T-helper 2 cell treated with Interferon-gamma antibody and Interleukin-4, amounts not matched to agents 5 μg/mL and 100 μg/mL, for 36 hours (primary cell): ENCODE measurements around the gene TERT.
"Not testable (repeated sequence)": the region's sequence is repeated elsewhere in the genome, so short reads cannot be mapped to it uniquely, and the experiment has no call there.

Source experiments
- DNase-seq: peaks from one replicate; pipeline ENCODE4 v3.0.0; 2021; ENCODE audit warnings: low spot score
- H3K27ac Mint-ChIP-seq: one replicate; pipeline ENCODE4 v1.8.0; 2021; ENCODE audit warnings: mild to moderate bottlenecking, mixed read lengths
- H3K27me3 Mint-ChIP-seq: one replicate; pipeline ENCODE4 v1.8.0; 2021; ENCODE audit warnings: low read depth, mixed read lengths
- H3K36me3 Mint-ChIP-seq: one replicate; pipeline ENCODE4 v1.8.0; 2021; ENCODE audit warnings: low read depth, mixed read lengths
- H3K4me1 Mint-ChIP-seq: one replicate; pipeline ENCODE4 v1.8.0; 2021; ENCODE audit warnings: low read depth, mixed read lengths
- H3K4me3 Mint-ChIP-seq: one replicate; pipeline ENCODE4 v1.8.0; 2022; ENCODE audit warnings: mild to moderate bottlenecking, moderate library complexity, mixed read lengths
- H3K9me3 Mint-ChIP-seq: one replicate; pipeline ENCODE4 v1.8.0; 2021; ENCODE audit warnings: mixed read lengths

The TERT gene

DNA sequence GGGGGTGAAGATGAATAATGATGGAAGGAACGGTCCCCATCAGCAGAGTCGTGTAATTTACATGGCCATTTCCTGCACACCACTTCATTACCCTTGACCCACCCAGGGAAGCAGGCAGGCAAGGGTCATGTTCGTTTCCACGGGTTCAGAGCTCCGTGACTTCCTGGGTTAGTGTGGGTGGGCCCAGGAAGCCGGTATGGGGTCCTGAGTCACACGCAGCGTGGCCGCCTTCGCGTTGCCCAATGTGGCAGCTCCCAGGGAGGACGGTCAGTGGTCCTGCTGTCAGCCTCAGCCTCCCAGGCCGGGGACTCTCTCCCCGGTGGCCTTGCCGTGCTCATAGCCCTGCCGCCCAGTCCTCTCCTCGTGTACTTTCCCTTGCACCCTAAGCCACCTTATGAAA is 5.1 kb upstream of the TERT start:
- peaks cover 25% of the 10 kb centered on the region for H3K27me3 Mint-ChIP-seq
- H3K36me3 Mint-ChIP-seq = no peaks in the 10 kb centered on the region
- DNase-seq = no peak
- H3K4me3 Mint-ChIP-seq = no peak overlapping the region
- no peak overlapping the region for H3K27ac Mint-ChIP-seq
- peaks cover 7% of the 10 kb centered on the region for H3K4me1 Mint-ChIP-seq
- H3K9me3 Mint-ChIP-seq = peaks cover 6% of the 10 kb centered on the region

DNA sequence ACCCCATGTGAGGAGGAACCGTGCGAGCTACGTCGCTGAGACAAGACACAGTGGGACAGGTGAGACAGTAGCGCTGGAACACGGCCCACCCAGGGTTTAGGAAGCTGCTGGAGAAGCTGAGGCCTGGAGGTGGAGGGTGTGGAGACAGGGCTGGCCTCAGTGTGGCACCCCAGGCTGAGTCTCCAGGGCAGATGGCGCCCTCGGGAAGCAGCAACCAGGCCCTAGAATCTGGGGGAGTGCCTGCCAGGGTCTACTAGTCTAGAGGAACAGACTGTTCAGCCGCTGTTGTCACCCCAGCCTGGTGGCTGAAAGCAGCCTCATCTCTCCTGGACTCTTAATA is 4.6 kb upstream of the TERT start:
- Mint-ChIP-seq H3K4me3 (no peak overlapping the region), H3K36me3 (no peaks in the 10 kb centered on the region), H3K27ac (no peak overlapping the region), H3K9me3 (peaks cover 6% of the 10 kb centered on the region), H3K27me3 (peaks cover 21% of the 10 kb centered on the region), H3K4me1 (peaks cover 7% of the 10 kb centered on the region)
- no peak for DNase-seq

DNA sequence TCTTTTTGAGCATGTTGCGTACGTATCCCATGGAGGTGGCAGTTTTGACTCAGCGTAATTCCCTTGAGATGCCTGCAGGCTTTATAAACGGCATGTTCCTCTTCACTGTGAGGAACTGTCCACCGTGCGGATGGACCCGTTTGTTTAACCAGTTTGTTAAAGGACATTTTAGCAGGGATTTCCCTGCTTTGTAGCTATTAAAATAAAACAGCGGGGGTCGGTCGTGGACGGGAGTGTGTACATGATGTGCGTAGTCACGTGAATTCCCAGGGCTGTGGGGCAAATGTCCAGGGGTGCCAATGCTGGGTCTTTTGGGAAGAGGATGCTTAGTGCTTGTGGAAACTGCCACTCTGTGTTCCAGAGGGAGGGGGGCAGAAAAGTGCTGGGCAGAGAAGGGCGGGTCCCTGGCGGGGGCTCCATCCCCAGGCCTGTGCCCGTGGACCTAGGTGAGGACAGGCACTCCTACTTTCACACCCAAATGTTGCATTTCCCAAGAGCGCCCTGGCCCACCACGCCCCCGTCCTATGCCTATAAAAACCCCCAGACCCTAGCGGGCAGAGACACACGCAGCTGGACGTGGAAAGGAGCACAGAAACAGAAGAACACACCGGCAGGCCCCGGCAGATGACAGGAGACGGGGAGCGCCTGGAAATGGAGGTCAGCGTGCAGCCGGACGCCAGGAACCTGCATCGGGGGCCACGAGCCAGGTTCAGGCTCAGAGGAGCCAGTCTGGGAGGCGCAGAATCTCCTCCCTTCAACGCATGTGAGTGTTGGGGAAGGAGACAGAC is 4.0 kb upstream of the TERT start:
- no peak for DNase-seq
- H3K27me3 Mint-ChIP-seq = peaks cover 17% of the 10 kb centered on the region
- no peaks in the 10 kb centered on the region for H3K36me3 Mint-ChIP-seq
- peaks cover 5% of the 10 kb centered on the region for H3K4me1 Mint-ChIP-seq
- peaks cover 6% of the 10 kb centered on the region for H3K9me3 Mint-ChIP-seq
- no peak overlapping the region for H3K4me3 Mint-ChIP-seq
- H3K27ac Mint-ChIP-seq = no peak overlapping the region

DNA sequence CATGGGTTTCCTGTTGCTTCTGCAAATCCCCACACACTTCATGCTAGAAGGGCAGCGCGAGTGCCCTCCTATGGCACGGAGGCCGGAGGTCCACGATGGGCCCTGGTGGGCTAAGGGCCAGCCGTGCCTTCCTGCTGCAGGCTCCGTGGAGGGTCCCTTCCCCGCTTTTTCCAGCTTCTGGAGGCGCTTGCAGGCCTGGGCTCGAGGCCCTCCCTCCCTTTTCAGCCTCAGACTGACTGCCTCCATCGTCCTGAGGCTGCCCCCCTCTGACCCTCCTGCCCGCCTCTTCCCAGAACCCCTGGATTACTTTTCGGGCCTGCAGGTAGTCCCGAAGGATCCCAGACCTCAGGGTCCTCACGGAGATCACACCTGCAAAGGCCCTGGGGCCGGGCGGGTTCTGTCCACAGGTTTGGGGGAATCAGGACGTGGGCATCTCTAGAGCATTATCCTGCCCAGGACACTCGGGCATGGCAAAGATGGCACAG is 3.2 kb upstream of the TERT start:
- peaks cover 5% of the 10 kb centered on the region for H3K4me1 Mint-ChIP-seq

DNA sequence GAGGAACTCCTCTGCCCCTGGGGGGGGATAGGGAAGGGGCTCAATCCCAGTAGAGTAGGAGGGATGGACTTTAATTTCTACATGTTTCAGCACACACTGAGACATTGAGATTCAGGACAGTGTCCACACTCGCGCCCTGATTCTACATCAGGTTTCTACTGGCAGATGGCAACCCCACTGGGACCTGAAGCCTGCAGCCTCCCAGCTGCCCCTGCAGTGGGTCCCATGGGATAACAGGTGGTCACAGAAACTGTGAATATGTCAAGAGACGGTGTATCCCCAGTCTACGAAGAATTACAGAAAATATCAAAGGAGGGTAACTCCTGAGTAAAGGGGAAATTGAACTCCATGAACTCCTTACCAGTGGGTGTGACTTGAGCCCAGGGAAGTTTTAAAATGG is 2.4 kb upstream of the TERT start:
- no peak overlapping the region for H3K4me3 Mint-ChIP-seq
- H3K9me3 Mint-ChIP-seq = no peaks in the 10 kb centered on the region
- no peak overlapping the region for H3K27ac Mint-ChIP-seq
- H3K27me3 Mint-ChIP-seq = peaks cover 4% of the 10 kb centered on the region
- H3K4me1 Mint-ChIP-seq = peaks cover 7% of the 10 kb centered on the region
- no peaks in the 10 kb centered on the region for H3K36me3 Mint-ChIP-seq
- DNase-seq = no peak

More for the DNA sequence above, 3.2 kb upstream of the TERT start:
- Mint-ChIP-seq H3K4me3 (no peak overlapping the region), H3K36me3 (no peaks in the 10 kb centered on the region), H3K27ac (no peak overlapping the region), H3K27me3 (peaks cover 10% of the 10 kb centered on the region), H3K9me3 (no peaks in the 10 kb centered on the region)
- DNase-seq = no peak

DNA sequence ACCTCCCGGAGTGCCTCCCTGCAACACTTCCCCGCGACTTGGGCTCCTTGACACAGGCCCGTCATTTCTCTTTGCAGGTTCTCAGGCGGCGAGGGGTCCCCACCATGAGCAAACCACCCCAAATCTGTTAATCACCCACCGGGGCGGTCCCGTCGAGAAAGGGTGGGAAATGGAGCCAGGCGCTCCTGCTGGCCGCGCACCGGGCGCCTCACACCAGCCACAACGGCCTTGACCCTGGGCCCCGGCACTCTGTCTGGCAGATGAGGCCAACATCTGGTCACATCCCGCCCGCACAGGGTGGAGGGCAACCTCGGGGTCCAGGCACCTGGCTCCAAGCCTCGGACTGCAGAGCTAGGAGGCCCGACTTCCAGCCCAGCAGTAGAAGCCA is 776 bp upstream of the TERT start:
- Mint-ChIP-seq H3K4me3 (peak overlapping the region; percentile 54), H3K36me3 (peaks cover 2% of the 10 kb centered on the region), H3K27ac (no peak overlapping the region), H3K4me1 (peaks cover 9% of the 10 kb centered on the region), H3K9me3 (no peaks in the 10 kb centered on the region), H3K27me3 (no peaks in the 10 kb centered on the region)
- no peak for DNase-seq

DNA sequence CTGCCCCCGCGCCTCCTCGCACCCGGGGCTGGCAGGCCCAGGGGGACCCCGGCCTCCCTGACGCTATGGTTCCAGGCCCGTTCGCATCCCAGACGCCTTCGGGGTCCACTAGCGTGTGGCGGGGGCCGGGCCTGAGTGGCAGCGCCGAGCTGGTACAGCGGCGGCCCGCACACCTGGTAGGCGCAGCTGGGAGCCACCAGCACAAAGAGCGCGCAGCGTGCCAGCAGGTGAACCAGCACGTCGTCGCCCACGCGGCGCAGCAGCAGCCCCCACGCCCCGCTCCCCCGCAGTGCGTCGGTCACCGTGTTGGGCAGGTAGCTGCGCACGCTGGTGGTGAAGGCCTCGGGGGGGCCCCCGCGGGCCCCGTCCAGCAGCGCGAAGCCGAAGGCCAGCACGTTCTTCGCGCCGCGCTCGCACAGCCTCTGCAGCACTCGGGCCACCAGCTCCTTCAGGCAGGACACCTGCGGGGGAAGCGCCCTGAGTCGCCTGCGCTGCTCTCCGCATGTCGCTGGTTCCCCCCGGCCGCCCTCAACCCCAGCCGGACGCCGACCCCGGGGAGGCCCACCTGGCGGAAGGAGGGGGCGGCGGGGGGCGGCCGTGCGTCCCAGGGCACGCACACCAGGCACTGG is 548 bp downstream of the TERT start:
- DNase-seq = no peak
- Mint-ChIP-seq H3K27ac (no peak overlapping the region), H3K27me3 (no peaks in the 10 kb centered on the region), H3K9me3 (no peaks in the 10 kb centered on the region), H3K4me3 (no peak overlapping the region), H3K36me3 (peaks cover 2% of the 10 kb centered on the region), H3K4me1 (peaks cover 9% of the 10 kb centered on the region)

DNA sequence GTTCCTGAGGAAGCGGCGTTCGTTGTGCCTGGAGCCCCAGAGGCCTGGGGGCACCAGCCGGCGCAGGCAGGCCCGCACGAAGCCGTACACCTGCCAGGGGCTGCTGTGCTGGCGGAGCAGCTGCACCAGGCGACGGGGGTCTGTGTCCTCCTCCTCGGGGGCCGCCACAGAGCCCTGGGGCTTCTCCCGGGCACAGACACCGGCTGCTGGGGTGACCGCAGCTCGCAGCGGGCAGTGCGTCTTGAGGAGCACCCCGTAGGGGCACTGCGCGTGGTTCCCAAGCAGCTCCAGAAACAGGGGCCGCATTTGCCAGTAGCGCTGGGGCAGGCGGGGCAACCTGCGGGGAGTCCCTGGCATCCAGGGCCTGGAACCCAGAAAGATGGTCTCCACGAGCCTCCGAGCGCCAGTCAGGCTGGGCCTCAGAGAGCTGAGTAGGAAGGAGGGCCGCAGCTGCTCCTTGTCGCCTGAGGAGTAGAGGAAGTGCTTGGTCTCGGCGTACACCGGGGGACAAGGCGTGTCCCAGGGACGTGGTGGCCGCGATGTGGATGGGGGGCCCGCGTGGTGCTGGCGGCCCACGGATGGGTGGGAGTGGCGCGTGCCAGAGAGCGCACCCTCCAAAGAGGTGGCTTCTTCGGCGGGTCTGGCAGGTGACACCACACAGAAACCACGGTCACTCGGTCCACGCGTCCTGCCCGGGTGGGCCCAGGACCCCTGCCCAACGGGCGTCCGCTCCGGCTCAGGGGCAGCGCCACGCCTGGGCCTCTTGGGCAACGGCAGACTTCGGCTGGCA is 1.3 kb downstream of the TERT start:
- no peaks in the 10 kb centered on the region for H3K27me3 Mint-ChIP-seq
- peak overlapping the region; percentile 67 for H3K4me3 Mint-ChIP-seq
- no peak overlapping the region for H3K27ac Mint-ChIP-seq
- H3K4me1 Mint-ChIP-seq = peaks cover 9% of the 10 kb centered on the region
- DNase-seq = no peak
- H3K36me3 Mint-ChIP-seq = peaks cover 7% of the 10 kb centered on the region
- H3K9me3 Mint-ChIP-seq = peaks cover 2% of the 10 kb centered on the region

DNA sequence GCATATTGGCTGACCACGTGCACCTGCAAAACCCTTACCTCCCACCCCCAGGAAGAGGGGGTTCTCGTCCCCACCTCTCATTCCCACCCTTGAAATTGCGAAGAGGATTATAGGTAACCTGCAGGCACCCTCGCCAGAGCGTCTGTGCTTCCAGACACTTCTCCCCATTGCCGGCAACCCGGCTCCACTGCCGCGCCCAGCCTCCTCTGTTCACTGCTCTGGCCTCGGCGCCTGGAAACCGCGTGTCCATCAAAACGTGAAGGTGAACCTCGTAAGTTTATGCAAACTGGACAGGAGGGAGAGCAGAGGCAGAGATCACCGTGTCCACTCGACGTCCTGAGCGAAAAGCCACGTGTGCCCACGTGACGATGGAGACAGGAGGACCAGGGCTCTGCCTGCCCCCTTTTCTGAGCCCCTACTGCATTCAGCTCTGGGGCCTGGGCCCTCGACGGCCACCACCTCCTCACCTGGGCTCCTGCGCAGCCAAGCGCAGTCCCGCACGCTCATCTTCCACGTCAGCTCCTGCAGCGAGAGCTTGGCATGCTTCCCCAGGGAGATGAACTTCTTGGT is 1.9 kb downstream of the TERT start:
- no peak for DNase-seq
- Mint-ChIP-seq H3K27me3 (no peaks in the 10 kb centered on the region), H3K27ac (no peak overlapping the region), H3K4me3 (peak overlapping the region; percentile 18), H3K36me3 (peaks cover 13% of the 10 kb centered on the region), H3K9me3 (peaks cover 8% of the 10 kb centered on the region), H3K4me1 (peaks cover 9% of the 10 kb centered on the region)

DNA sequence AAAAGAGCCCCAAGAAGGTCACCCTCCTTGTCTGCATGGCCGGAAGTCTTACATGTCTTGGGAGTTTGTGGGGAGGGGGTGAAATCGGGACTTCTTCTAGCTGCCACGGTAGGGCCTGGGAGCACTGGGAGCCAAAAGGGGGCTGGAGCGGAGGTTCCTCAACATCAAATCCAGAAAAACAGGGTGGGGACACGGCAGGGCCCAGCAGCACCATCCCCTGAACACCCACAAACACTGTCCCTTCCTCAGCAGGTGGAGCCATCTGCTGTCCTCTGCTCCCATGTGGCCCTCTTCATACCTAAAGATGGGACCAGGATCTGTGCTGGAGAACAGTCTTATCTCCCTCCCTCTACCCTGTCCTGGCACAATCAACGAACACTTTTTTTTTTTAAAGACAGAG is 2.7 kb downstream of the TERT start:
- H3K27me3 Mint-ChIP-seq = no peaks in the 10 kb centered on the region
- peaks cover 8% of the 10 kb centered on the region for H3K9me3 Mint-ChIP-seq
- peaks cover 17% of the 10 kb centered on the region for H3K36me3 Mint-ChIP-seq
- no peak for DNase-seq
- peak overlapping the region; percentile 21 for H3K27ac Mint-ChIP-seq
- H3K4me3 Mint-ChIP-seq = peak overlapping the region; percentile 5
- peaks cover 9% of the 10 kb centered on the region for H3K4me1 Mint-ChIP-seq

DNA sequence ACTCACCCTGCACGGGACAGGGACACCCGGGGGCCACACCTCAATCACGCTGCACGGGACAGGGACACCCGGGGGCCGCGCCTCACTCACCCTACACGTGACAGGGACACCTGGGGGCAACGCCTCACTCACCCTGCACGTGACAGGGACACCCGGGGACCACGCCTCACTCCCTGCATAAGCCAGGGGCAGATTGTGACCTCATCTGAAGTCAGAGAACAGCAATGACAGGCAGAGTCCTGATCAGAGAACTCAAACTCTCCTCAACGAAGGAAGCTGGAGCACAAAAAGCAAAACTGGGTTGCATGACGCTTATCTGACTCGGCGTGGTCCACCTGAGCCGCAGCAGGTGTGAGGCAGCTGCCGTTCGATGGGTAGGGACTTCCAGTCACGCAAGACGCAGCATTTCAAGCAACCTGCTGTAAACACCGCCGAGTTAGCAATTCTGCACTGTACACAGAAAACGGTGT is 3.2 kb downstream of the TERT start:
- peaks cover 8% of the 10 kb centered on the region for H3K9me3 Mint-ChIP-seq
- H3K4me3 Mint-ChIP-seq = peak overlapping the region; percentile 24
- DNase-seq = no peak
- H3K36me3 Mint-ChIP-seq = peaks cover 20% of the 10 kb centered on the region
- H3K27ac Mint-ChIP-seq = no peak overlapping the region
- peaks cover 7% of the 10 kb centered on the region for H3K4me1 Mint-ChIP-seq
- no peaks in the 10 kb centered on the region for H3K27me3 Mint-ChIP-seq

DNA sequence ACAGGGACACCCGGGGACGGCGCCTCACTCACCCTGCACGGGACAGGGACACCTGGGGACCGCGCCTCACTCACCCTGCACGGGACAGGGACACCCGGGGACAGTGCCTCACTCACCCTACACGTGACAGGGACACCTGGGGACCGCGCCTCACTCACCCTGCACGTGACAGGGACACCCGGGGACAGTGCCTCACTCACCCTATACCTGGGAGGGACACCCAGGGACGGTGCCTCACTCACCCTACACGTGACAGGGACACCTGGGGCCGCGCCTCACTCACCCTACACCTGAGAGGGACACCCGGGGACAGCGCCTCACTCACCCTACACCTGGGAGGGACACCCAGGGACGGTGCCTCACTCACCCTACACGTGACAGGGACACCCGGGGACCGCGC is 3.9 kb downstream of the TERT start:
- not testable (repeated sequence) for DNase-seq, H3K9me3 Mint-ChIP-seq, H3K4me3 Mint-ChIP-seq, H3K27me3 Mint-ChIP-seq, H3K27ac Mint-ChIP-seq, H3K4me1 Mint-ChIP-seq
- peaks cover 24% of the 10 kb centered on the region for H3K36me3 Mint-ChIP-seq

DNA sequence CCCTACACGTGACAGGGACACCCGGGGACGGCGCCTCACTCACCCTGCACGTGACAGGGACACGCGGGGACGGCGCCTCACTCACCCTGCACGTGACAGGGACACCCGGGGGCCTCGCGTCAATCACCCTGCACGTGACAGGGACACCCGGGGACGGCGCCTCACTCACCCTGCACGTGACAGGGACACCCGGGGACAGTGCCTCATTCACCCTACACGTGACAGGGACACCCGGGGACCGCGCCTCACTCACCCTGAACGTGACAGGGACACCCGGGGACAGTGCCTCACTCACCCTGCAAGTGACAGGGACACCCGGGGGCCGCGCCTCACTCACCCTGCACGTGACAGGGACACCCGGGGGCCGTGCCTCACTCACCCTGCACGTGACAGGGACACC is 5.3 kb downstream of the TERT start:
- DNase-seq, H3K27ac Mint-ChIP-seq, H3K4me3 Mint-ChIP-seq, H3K27me3 Mint-ChIP-seq, H3K4me1 Mint-ChIP-seq, H3K9me3 Mint-ChIP-seq: not testable (repeated sequence)
- H3K36me3 Mint-ChIP-seq = peaks cover 24% of the 10 kb centered on the region
